Neuronal stem cell (in vitro differentiated cells): Measurements from ENCODE around the gene SCPEP1.
"Not testable (repeated sequence)": the region's sequence is repeated elsewhere in the genome, so short reads cannot be mapped to it uniquely, and the experiment has no call there.

Experiments used
- DNase-seq: peaks from one replicate; pipeline ENCODE4 v3.0.0-alpha.2; 2013; ENCODE audit warnings: low spot score
- H2AFZ ChIP-seq: one replicate; pipeline ENCODE4 v1.6.1; 2013; ENCODE audit warnings: mild to moderate bottlenecking, low read length, inconsistent platforms
- H2AK5ac ChIP-seq: 2 replicates; pipeline ENCODE4 v1.6.1; 2013; ENCODE audit warnings: low read depth, mild to moderate bottlenecking, inconsistent platforms, low read length, moderate library complexity, mixed read lengths
- H2BK120ac ChIP-seq: 2 replicates; pipeline ENCODE4 v1.6.1; 2013; ENCODE audit warnings: low read depth, mild to moderate bottlenecking, inconsistent platforms, low read length, moderate library complexity, mixed read lengths
- H2BK12ac ChIP-seq: one replicate; pipeline ENCODE4 v1.6.1; 2013; ENCODE audit warnings: low read length, inconsistent platforms
- H2BK15ac ChIP-seq: 2 replicates; pipeline ENCODE4 v1.6.1; 2013; ENCODE audit warnings: mild to moderate bottlenecking, low read length, inconsistent platforms, mixed read lengths
- H2BK5ac ChIP-seq: one replicate; pipeline ENCODE4 v1.6.1; 2013; ENCODE audit warnings: inconsistent platforms, mild to moderate bottlenecking, low read length, moderate library complexity
- H3K14ac ChIP-seq: one replicate; pipeline ENCODE4 v1.6.1; 2013; ENCODE audit warnings: low read length, inconsistent platforms
- H3K18ac ChIP-seq: 2 replicates; pipeline ENCODE4 v1.6.1; 2013; ENCODE audit warnings: low read length, inconsistent platforms
- H3K23ac ChIP-seq: 2 replicates; pipeline ENCODE4 v1.6.1; 2013; ENCODE audit warnings: low read depth, mild to moderate bottlenecking, mixed read lengths, low read length, inconsistent platforms; ENCODE audit not compliant: poor library complexity
- H3K27ac ChIP-seq: replicated peaks from 3 replicates; pipeline ENCODE4 v1.5.1; 2013; ENCODE audit warnings: low read length, inconsistent platforms
- H3K27me3 ChIP-seq, 3 experiments: 2 replicates each; pipeline ENCODE4 v1.6.1; 2013; ENCODE audit warnings: low read length in 3 of 3, mild to moderate bottlenecking in 2 of 3, inconsistent platforms in 1 of 3, low read depth in 1 of 3, mixed read lengths in 1 of 3, moderate library complexity in 1 of 3; ENCODE audit not compliant: control insufficient read depth in 3 of 3, insufficient read depth in 3 of 3
- H3K36me3 ChIP-seq, 2 donors: replicated peaks in 1 of 2; 2 replicates each; pipeline ENCODE4 v1.6.1; 2013; ENCODE audit warnings: low read length in 2 of 2; ENCODE audit not compliant: control insufficient read depth in 2 of 2, insufficient read depth in 2 of 2
- H3K4ac ChIP-seq: 2 replicates; pipeline ENCODE4 v1.6.1; 2013; ENCODE audit warnings: inconsistent platforms, mild to moderate bottlenecking, low read length, moderate library complexity
- H3K4me1 ChIP-seq, 2 donors: 1 replicate in 1 of 2; 2 replicates in 1 of 2; pipeline ENCODE4 v1.6.1; 2013; ENCODE audit warnings: low read length in 2 of 2, low read depth in 1 of 2; ENCODE audit not compliant: control insufficient read depth in 2 of 2, insufficient read depth in 1 of 2
- H3K4me2 ChIP-seq: one replicate; pipeline ENCODE4 v1.6.1; 2013; ENCODE audit warnings: mild to moderate bottlenecking, low read length, inconsistent platforms; ENCODE audit not compliant: insufficient read depth, poor library complexity, severe bottlenecking
- H3K4me3 ChIP-seq, 2 donors: 2 replicates each; pipeline ENCODE4 v1.5.1; 2013; ENCODE audit warnings: low read length in 2 of 2, mild to moderate bottlenecking in 2 of 2, inconsistent platforms in 1 of 2, moderate library complexity in 1 of 2
- H3K79me1 ChIP-seq: one replicate; pipeline ENCODE4 v1.6.1; 2013; ENCODE audit warnings: low read depth, mild to moderate bottlenecking, inconsistent platforms, low read length, moderate library complexity
- H3K9ac ChIP-seq: one replicate; pipeline ENCODE4 v1.6.1; 2013; ENCODE audit warnings: mild to moderate bottlenecking, low read depth, low read length, inconsistent platforms; ENCODE audit not compliant: poor library complexity
- H3K9me3 ChIP-seq, 2 donors: replicated peaks in 1 of 2; 2 replicates each; pipeline versions ENCODE3 to v1.6.1; 2013; ENCODE audit warnings: low read length in 2 of 2, mild to moderate bottlenecking in 2 of 2, inconsistent platforms in 1 of 2, low read depth in 1 of 2, mixed read lengths in 1 of 2, moderate library complexity in 1 of 2; ENCODE audit not compliant: control insufficient read depth in 2 of 2, insufficient read depth in 1 of 2
- H4K8ac ChIP-seq: one replicate; pipeline ENCODE4 v1.6.1; 2013; ENCODE audit warnings: low read depth, mild to moderate bottlenecking, inconsistent platforms, low read length, moderate library complexity
- H4K91ac ChIP-seq: one replicate; pipeline ENCODE4 v1.6.1; 2013; ENCODE audit warnings: low read length, low read depth, mild to moderate bottlenecking, inconsistent platforms; ENCODE audit not compliant: poor library complexity
- WGBS, 2 donors: extraction: QIAGEN DNeasy Blood & Tissue Kit; methylation state at CpG; one replicate each; pipeline ENCODE4 v1.1.7; 2013; ENCODE audit warnings: missing lambda C conversion rate in 2 of 2, mixed read lengths in 1 of 2; ENCODE audit not compliant: insufficient read length in 2 of 2, insufficient replicate concordance in 1 of 2; ENCODE audit errors: extremely low coverage in 2 of 2; 5-methylcytosine and 5-hydroxymethylcytosine counted together

The SCPEP1 gene

GRCh38 chr17:56965681-56966080 lies 12.2 kb upstream of the SCPEP1 start:
- H3K4me2 ChIP-seq, H3K4ac ChIP-seq, H4K91ac ChIP-seq, H3K14ac ChIP-seq, DNase-seq, H3K23ac ChIP-seq, H3K36me3 ChIP-seq, H2AFZ ChIP-seq, H4K8ac ChIP-seq, H3K9me3 ChIP-seq, H3K27ac ChIP-seq, H2AK5ac ChIP-seq, H3K27me3 ChIP-seq, H3K4me1 ChIP-seq, H2BK120ac ChIP-seq, H3K79me1 ChIP-seq, H2BK12ac ChIP-seq, H2BK5ac ChIP-seq, H3K9ac ChIP-seq, H3K18ac ChIP-seq, H2BK15ac ChIP-seq, H3K4me3 ChIP-seq: not testable (repeated sequence)
- no CpG with 5 or more reads among the region's 6 CpGs for WGBS, 2 donors

GRCh38 chr17:56966338-56966737 lies 11.6 kb upstream of the SCPEP1 start:
- Histone ChIP-seq H2BK12ac (no peak overlapping the region), H3K23ac (no peak overlapping the region), H3K9ac (no peak overlapping the region), H3K4ac (no peak overlapping the region), H3K36me3 (no peaks in the 10 kb centered on the region), H3K14ac (no peak overlapping the region), H2AK5ac (no peak overlapping the region), H3K79me1 (no peaks in the 10 kb centered on the region), H2BK5ac (no peak overlapping the region), H3K4me2 (no peak overlapping the region), H3K9me3 (no peaks in the 10 kb centered on the region), H4K8ac (no peak overlapping the region), H3K4me1 (peaks cover 0 to 1% of the 10 kb centered on the region in 2 donors), H3K18ac (no peak overlapping the region), H2BK15ac (no peak overlapping the region), H3K27me3 (no peaks in the 10 kb centered on the region), H2BK120ac (no peak overlapping the region), H3K4me3 (no peak overlapping the region), H3K27ac (no peak overlapping the region), H2AFZ (no peak overlapping the region), H4K91ac (no peak overlapping the region)
- WGBS, 2 donors: no CpG with 5 or more reads among the region's 5 CpGs
- DNase-seq: no peak

DNA sequence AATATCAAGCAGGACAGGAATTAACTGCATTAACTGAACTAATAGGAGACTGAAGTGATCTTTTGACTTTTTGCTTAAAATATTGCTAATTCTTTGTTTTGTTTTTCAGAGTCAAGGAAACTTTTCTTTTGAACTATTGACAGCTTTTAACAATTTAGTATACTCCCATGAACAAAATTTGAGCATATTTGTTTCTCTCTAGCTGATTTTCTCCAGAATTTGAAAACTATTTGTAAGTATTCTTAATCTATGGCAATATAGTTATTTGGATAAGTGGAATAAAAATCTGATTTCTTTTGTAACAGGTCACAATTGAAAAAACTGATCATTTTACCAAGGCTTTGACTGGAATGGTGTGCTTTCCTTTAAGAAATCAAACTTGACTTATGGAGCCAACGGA lies 7.0 kb upstream of the SCPEP1 start:
- WGBS, 2 donors: no CpG with 5 or more reads among the region's 1 CpG
- Histone ChIP-seq H2BK12ac (no peak overlapping the region), H3K27me3 (no peaks in the 10 kb centered on the region), H2BK5ac (no peak overlapping the region), H2BK15ac (no peak overlapping the region), H4K8ac (no peak overlapping the region), H2BK120ac (no peak overlapping the region), H4K91ac (no peak overlapping the region), H2AFZ (no peak overlapping the region), H3K9me3 (peaks cover 0 to 4% of the 10 kb centered on the region in 2 donors), H3K79me1 (no peaks in the 10 kb centered on the region), H3K36me3 (no peaks in the 10 kb centered on the region), H3K9ac (no peak overlapping the region), H3K4me1 (peaks cover 0 to 1% of the 10 kb centered on the region in 2 donors), H3K4me3 (no peak overlapping the region), H2AK5ac (no peak overlapping the region), H3K27ac (no peak overlapping the region), H3K23ac (no peak overlapping the region), H3K18ac (no peak overlapping the region), H3K14ac (no peak overlapping the region), H3K4me2 (no peak overlapping the region), H3K4ac (no peak overlapping the region)
- DNase-seq: no peak

GRCh38 chr17:56972111-56972730 lies 5.7 kb upstream of the SCPEP1 start:
- H2BK12ac ChIP-seq: no peak overlapping the region
- no peak overlapping the region for H3K9ac ChIP-seq
- no peaks in the 10 kb centered on the region for H3K36me3 ChIP-seq
- no CpG with 5 or more reads among the region's 7 CpGs for WGBS, 2 donors
- H3K14ac ChIP-seq: no peak overlapping the region
- H4K91ac ChIP-seq: no peak overlapping the region
- no peak overlapping the region for H3K27ac ChIP-seq
- H2BK120ac ChIP-seq: no peak overlapping the region
- DNase-seq: no peak
- peaks cover 0 to 4% of the 10 kb centered on the region in 2 donors for H3K9me3 ChIP-seq
- H3K18ac ChIP-seq: no peak overlapping the region
- H3K4ac ChIP-seq: no peak overlapping the region
- no peak overlapping the region for H3K4me3 ChIP-seq
- peaks cover 0 to 4% of the 10 kb centered on the region in 2 donors for H3K4me1 ChIP-seq
- no peak overlapping the region for H2AFZ ChIP-seq
- H3K27me3 ChIP-seq: peaks cover 0 to 3% (median 0%) of the 10 kb centered on the region in 3 experiments
- H3K23ac ChIP-seq: no peak overlapping the region
- H2BK15ac ChIP-seq: no peak overlapping the region
- H3K4me2 ChIP-seq: no peak overlapping the region
- no peaks in the 10 kb centered on the region for H3K79me1 ChIP-seq
- H4K8ac ChIP-seq: no peak overlapping the region
- no peak overlapping the region for H2AK5ac ChIP-seq
- H2BK5ac ChIP-seq: no peak overlapping the region
